GM18505 (cell line): ENCODE measurements around the gene SLC9A2.

ENCODE experiments used
- ATAC-seq: cut with Tn5 transposase; IDR thresholded peaks from one replicate; pipeline ENCODE4 v1.9.1; 2021; ENCODE audit not compliant: unreplicated experiment
- POLR2A ChIP-seq: IDR thresholded peaks from 4 replicates; pipeline ENCODE4 v1.6.1; 2011; ENCODE audit warnings: borderline replicate concordance; ENCODE audit not compliant: insufficient read depth, insufficient read length; ENCODE audit errors: extremely low read depth

The SLC9A2 gene

GRCh38 chr2:102707796-102708695, 88.7 kb downstream of the SLC9A2 start:
- no peak for TF ChIP-seq POLR2A
- no peak for ATAC-seq

GRCh38 chr2:102708847-102709559, 89.7 kb downstream of the SLC9A2 start:
- TF ChIP-seq POLR2A = no peak
- ATAC-seq = no peak

DNA sequence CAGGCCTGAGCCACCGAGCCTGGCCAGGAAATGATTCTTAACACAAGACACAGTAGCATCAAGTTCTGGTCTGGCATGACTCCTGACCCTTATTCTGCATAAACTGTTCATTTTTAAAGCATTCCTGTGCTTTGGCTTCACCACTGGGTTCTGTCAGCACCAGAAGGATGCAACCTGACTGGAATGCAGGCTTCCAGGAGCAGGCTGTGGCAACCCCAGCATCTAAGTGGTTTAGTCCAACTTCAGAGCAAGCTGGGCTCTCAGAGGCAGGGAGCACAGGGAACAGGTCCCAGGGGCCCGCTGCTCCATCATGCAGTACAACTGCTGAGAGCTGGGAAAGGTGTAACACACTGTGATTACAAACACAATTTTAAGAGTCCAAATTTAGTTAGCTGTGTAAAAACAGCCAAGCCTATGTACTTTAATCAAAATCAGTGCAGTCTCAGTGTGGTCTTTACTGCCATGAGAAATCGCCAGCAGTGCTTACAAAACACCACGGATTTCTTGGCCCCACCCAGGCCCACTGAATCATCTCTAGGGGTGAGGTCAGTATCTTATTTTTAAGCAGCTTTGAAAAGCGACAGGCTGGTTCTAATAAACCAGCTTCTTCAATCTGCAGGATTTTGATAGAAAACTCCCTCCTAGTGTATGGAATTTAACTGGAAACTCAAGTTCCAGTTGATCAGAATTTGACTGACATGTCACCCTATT, 98.1 kb downstream of the SLC9A2 start:
- TF ChIP-seq POLR2A = no peak
- ATAC-seq = no peak

DNA sequence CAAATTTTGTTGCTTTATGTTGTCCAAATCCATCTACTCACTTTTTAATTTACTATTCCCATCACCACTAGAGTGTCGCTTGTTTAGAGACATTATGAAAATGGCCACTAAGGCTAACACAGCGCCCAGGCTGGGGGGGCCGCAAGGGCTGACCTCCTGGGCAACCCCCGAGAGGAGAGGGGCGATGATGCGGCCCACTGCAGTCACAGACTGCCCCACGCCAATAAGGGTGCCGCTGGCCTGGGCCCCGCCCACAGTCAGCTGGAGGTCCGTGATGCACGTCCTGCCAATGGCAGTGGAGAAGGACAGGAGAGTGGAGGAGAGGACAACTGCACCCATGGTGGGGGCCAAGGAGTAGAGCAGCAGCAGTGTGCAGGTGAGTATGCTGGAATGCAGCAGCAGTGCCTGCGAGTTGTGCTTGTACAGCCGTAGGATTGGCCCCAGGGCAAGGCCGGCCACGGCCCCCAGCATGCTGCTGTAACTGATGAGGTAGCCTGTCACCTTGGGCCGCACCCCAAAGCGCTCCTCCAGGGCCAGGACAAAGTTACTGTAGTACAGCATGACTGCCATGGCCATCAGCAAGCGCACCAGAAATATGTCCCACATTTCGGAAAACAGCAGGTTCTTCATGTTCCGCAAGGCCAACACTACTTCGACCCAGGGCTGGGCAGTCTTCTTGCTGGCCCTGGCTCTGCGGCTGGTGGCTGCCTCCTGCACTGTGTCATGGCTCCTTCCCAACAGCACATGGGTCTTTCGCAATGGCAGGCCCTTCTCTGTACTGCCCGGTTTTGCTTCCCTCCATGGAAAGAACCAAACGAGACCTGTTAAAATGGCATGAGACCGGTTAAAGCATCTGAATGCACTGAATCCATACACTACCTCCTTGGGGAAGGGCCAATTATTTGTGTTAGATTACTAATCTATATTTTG, 99.3 kb downstream of the SLC9A2 start:
- ATAC-seq = no peak
- no peak for TF ChIP-seq POLR2A

DNA sequence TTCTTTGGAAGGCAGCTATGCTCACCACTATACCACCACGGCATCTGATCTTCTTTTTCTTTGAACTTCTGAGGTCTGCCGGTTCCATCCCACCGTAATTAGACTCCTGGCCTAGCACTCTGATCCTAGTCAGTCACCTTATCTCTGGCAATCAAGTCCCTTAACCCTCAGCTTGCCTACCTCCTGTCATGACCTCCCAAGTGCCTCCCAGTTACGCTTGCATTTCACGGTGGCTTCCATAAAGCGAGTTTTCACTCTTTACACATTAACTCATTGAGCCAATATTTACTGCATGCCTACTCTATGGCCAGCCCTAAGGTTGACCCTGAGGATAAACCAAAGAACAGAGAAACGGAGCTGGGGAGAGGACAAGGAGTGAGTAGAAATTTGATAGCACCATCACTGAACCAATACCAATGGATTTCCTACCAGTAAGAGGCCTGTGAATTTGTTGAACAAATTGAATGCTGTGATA, 104.7 kb downstream of the SLC9A2 start:
- TF ChIP-seq POLR2A = no peak
- ATAC-seq = no peak

- no peak for TF ChIP-seq POLR2A
- no peak for ATAC-seq
Observed at GRCh38 chr2:102724553-102724952, 105.2 kb downstream of the SLC9A2 start.

- no peak for ATAC-seq
- TF ChIP-seq POLR2A = no peak
Observed at GRCh38 chr2:102726128-102727087, 107.1 kb downstream of the SLC9A2 start.

- no peak for ATAC-seq
Observed at GRCh38 chr2:102735416-102736109, 116.2 kb downstream of the SLC9A2 start.

DNA sequence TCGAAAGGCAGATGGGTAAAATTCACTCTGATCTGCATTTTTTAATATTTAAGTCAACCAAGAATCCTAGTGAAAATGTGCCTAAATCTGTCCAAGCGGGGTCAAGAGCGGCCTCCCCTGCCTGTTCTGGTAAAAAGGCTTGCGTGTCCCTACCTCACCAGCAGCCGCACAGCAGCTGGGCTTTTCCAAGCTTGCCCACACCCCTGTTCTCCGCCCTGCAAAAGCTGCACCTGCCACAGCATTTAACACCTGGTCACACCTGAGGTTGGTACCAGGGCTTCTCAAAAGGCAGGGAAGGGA, 116.7 kb downstream of the SLC9A2 start:
- TF ChIP-seq POLR2A = no peak
- ATAC-seq = peak; percentile 32

More at GRCh38 chr2:102735416-102736109, 116.2 kb downstream of the SLC9A2 start:
- no peak for TF ChIP-seq POLR2A

DNA sequence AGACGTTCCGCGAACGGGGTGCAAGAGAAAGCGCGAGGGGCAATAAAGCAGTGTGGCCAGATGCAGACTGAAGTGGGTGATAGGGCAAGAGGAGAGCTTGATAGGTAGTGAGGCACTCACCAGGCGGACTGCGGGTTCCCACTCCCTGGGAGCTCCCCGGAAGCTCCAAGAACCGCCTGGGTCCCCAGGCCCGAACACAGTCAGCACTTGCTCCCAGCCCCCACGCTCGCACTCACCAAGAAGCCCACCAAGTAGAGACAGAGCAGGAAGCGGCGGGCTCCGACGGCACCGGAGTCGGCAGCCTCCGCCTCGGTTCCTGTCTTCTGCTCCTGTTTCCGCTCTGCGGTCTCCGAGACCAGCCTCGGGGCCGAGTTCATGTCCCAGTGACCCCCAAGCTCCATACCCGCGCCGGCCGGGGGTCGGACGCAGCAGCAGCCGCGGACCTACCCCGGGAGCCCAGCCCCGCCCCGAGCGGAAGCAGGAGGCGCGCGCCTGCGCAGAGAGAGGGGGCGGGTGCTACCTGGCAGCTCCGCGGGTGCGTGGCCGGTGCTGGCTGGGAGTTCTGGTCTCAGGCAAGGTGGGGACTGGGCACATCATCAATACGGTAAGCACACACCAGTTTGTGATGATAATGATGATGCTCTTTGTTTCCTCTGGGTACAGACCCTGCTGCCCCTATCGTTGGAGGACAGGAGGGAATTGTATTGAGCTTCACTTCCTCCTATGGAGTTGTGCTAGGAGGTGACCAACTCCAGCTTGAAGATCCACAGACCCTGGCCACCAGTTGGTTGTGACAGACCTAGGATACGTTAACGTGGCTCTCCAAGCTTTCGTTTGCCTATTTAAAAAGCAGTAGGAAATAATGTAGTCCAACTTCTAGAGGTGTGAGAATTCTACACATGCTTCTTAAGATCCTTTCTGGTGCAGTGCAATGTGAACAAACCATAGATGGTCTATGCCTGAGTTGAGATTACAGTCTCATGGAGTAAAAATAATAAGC, 117.4 kb downstream of the SLC9A2 start:
- peak; percentile 89 for TF ChIP-seq POLR2A
- peak; percentile 94 for ATAC-seq
